GM18502 (cell line): ENCODE data around the gene SOAT1.
"Not testable (repeated sequence)": the region's sequence is repeated elsewhere in the genome, so short reads cannot be mapped to it uniquely, and the experiment has no call there.

Source experiments
- ATAC-seq: cut with Tn5 transposase; IDR thresholded peaks from one replicate; pipeline ENCODE4 v1.9.1; 2021; ENCODE audit warnings: mild to moderate bottlenecking; ENCODE audit not compliant: unreplicated experiment, poor library complexity

SOAT1 gene

GRCh38 chr1:179342740-179343404, 49.3 kb downstream of the SOAT1 start:
- no peak for ATAC-seq

GRCh38 chr1:179351281-179351680, 57.7 kb downstream of the SOAT1 start:
- no peak for ATAC-seq

GRCh38 chr1:179352236-179352635, 58.6 kb downstream of the SOAT1 start:
- ATAC-seq = no peak

GRCh38 chr1:179353546-179353945, 59.9 kb downstream of the SOAT1 start:
- ATAC-seq = no peak

- ATAC-seq = not testable (repeated sequence)
Observed at GRCh38 chr1:179361631-179362030, 68.0 kb downstream of the SOAT1 start.

- peak; percentile 98 for ATAC-seq
Observed at GRCh38 chr1:179365342-179366092, 71.9 kb downstream of the SOAT1 start, which contains the start of gene AXDND1. Gene AXDND1 (plus strand): TSS chr1:179365971. CDS start chr1:179366510, 539 bp downstream.

GRCh38 chr1:179366093-179366800, 72.7 kb downstream of the SOAT1 start:
- ATAC-seq = peak; percentile 30

- no peak for ATAC-seq
Observed at GRCh38 chr1:179369751-179370341, 76.2 kb downstream of the SOAT1 start.

- ATAC-seq = no peak
Observed at GRCh38 chr1:179372160-179372559, 78.6 kb downstream of the SOAT1 start.

GRCh38 chr1:179376223-179376622, 82.6 kb downstream of the SOAT1 start:
- no peak for ATAC-seq

- ATAC-seq = no peak
Observed at GRCh38 chr1:179380299-179380698, 86.7 kb downstream of the SOAT1 start.

- ATAC-seq = no peak
Observed at GRCh38 chr1:179384027-179384426, 90.4 kb downstream of the SOAT1 start.

- ATAC-seq = no peak
Observed at GRCh38 chr1:179385510-179385909, 91.9 kb downstream of the SOAT1 start.

- no peak for ATAC-seq
Observed at GRCh38 chr1:179393721-179394120, 100.1 kb downstream of the SOAT1 start.

- ATAC-seq = not testable (repeated sequence)
Observed at GRCh38 chr1:179399399-179399798, 105.8 kb downstream of the SOAT1 start.
